GM10266 (cell line): ENCODE data around the gene KDM1B.
"Not testable (repeated sequence)": the region's sequence is repeated elsewhere in the genome, so short reads cannot be mapped to it uniquely, and the experiment has no call there.

Experiments used
- DNase-seq: peaks from one replicate; pipeline ENCODE4 v3.0.0; 2012; ENCODE audit errors: extremely low spot score
- CTCF ChIP-seq: IDR thresholded peaks from 2 replicates; pipeline ENCODE4 v1.5.1; 2012; ENCODE audit warnings: mild to moderate bottlenecking, low read depth; ENCODE audit not compliant: control insufficient read depth, insufficient read depth; ENCODE audit errors: missing control alignments

Gene KDM1B

GRCh38 chr6:18165751-18166150 lies 10.5 kb downstream of the KDM1B start:
- TF ChIP-seq CTCF = no peak
- no peak for DNase-seq

DNA sequence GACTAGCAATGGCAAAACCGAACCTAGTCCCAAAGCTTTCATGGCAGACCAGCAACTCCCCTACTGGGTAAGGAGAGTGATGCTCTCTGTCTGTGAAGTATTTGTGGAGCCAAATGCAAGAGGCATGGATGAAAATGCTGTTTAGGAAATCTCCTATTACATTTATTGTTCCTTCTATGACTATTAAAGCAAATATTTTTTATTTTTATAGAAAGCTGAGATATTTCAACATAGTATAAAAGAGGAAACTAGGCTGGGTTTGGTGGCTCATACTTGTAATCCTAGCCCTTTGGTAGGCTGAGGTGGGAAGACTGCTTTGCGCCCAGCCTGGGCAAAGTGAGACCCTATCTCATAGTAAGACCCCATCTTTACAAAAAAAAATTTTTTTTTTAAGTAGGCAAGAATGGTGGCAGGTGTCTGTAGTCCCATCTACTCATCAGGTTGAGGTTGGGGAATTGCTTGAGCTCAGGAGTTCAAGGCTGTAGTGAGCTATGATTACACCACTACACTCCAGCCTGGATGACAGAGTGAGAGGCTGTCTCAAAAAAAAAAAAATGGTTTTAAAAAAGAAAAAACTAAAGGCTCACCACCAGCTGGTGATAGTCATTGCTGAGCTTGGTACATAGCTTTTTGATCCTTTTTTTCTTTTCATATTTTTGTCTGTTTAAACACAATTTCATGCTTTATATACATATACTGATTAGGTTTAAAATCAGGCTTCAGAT lies 11.3 kb downstream of the KDM1B start:
- DNase-seq = no peak
- TF ChIP-seq CTCF = no peak

DNA sequence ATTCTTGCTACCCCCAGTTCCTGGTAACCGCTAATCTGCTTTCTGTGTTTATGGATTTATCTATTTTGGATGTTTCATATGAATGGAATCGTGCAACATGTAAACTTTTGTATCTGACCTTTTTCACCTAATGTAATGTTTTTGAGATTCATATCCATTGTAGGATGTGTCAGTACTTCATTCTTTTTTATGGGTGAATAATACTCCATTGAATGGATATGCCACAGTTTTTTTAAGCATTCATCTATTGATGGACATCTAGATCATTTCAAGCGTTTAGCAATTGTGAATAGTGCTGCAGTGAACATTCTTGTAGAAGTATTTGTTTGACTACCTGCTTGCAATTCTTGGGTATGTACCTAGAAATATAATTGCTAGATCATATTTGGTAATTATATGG lies 13.0 kb downstream of the KDM1B start:
- TF ChIP-seq CTCF = no peak
- no peak for DNase-seq

- no peak for DNase-seq
- no peak for TF ChIP-seq CTCF
Measured at GRCh38 chr6:18171871-18172270, 16.6 kb downstream of the KDM1B start.

DNA sequence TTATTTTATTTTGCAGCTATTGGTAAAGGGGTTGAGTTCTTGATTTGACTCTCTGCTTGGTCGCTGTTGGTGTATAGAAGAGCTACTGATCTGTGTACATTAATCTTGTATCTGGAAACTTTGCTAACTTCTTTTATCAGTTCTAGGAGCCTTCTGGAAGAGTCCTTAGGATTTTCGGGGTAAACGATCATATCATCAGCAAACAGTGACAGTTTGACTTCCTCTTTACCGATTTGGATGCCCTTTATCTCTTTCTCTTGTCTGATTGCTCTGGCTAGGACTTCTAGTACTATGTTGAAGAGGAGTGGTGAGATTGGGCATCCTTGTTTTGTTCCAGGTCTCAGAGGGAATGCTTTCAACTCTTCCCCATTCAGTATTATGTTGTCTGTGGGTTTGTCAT lies 21.0 kb downstream of the KDM1B start:
- DNase-seq = not testable (repeated sequence)

GRCh38 chr6:18177286-18177965 lies 22.2 kb downstream of the KDM1B start:
- TF ChIP-seq CTCF = no peak
- DNase-seq = no peak

DNA sequence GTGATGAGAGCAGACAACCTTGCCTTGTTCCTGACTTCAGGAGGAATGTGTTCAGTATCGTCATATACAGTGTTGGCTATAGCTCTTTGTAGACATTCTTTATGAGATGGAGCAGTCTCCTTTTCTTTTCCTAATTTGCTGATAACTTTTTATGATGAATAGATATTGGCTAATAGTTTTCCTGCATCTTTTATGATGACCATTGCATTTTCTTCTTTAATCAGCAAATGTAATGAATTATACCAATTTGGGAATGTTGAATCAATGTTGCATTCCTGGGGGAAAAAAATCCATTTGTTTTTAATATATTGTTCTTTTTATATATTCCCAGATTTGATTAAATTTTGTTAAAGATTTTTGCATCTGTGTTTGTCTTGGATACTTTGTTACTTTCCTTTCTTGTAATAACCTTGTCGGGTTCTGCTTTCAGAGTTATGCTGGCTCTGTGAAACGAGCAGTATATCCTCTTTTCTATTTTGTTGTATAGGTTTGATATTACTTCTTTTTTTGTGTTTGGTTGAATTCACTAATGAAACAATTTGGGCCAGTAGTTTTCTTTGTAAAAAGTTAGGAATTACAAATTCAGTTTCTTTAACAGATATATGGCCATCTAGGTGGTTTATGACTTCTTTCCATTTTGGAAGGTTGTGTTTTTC lies 23.9 kb downstream of the KDM1B start:
- no peak for DNase-seq

More for the DNA sequence above, 23.9 kb downstream of the KDM1B start:
- no peak for TF ChIP-seq CTCF
